Lower leg skin (tissue), 3 donors: Measurements from ENCODE around the gene OR9G1.

ENCODE experiments used
- POLR2A ChIP-seq, 2 donors: fragments of 450-650 bp; IDR thresholded peaks; one replicate each; pipeline ENCODE4 v1.6.1; 2016 to 2017; ENCODE audit warnings: antibody characterized with exemption in 2 of 2, mild to moderate bottlenecking in 1 of 2, moderate library complexity in 1 of 2
- TF ChIP-seq, protein P1 (sequence below), 3 donors: fragments of 450-650 bp; IDR thresholded peaks; one replicate each; pipeline ENCODE4 v1.5.1; 2016; ENCODE audit warnings: antibody characterized with exemption in 3 of 3, mild to moderate bottlenecking in 3 of 3, moderate library complexity in 2 of 3

DNA sequence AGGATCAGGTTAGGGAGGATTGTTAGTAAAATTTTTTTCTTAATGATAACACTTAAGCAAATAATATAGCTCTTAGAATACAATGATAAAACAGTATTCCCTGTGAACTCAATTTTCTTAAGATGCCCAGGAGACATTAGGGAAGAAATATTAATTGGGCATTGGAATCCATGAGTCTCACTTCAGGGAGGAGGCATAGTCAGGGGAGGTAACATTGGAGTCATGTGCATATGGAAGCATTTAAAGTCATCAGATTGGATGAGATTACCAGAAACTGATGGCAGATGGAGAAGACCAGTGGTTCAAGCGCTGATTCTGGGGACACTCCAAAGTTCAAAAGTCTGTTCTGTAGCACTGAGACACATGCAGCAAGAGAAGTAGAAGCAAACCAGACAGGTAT, at the start of gene OR9G1:
- no peak for TF ChIP-seq POLR2A (IDR thresholded peaks at IDR 0.05)
- TF ChIP-seq, protein P1, sequence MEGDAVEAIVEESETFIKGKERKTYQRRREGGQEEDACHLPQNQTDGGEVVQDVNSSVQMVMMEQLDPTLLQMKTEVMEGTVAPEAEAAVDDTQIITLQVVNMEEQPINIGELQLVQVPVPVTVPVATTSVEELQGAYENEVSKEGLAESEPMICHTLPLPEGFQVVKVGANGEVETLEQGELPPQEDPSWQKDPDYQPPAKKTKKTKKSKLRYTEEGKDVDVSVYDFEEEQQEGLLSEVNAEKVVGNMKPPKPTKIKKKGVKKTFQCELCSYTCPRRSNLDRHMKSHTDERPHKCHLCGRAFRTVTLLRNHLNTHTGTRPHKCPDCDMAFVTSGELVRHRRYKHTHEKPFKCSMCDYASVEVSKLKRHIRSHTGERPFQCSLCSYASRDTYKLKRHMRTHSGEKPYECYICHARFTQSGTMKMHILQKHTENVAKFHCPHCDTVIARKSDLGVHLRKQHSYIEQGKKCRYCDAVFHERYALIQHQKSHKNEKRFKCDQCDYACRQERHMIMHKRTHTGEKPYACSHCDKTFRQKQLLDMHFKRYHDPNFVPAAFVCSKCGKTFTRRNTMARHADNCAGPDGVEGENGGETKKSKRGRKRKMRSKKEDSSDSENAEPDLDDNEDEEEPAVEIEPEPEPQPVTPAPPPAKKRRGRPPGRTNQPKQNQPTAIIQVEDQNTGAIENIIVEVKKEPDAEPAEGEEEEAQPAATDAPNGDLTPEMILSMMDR (IDR thresholded peaks at IDR 0.05), result no peak
